Umbilical cord (tissue), 2 donors: ENCODE results near the gene ARNT2. TPM values are rescaled to one million over a fixed set of nuclear protein-coding genes. Genes with fewer than 3 reads are reported as not detected.

Experiments
- DNase-seq: peaks from one replicate; pipeline ENCODE4 v3.0.0-alpha.2; 2015; ENCODE audit warnings: low spot score
- total RNA-seq: library from RNA; depleted of rRNA; stranded (reverse); fragments of >200 nt; gene quantifications from one replicate; pipeline ENCODE4 v1.2.3, GENCODE V29; 2014; ENCODE audit warnings: low replicate concordance; ENCODE audit not compliant: insufficient read depth

The ARNT2 gene
- total RNA-seq, 1 donor from 2014 or later: 5.3 TPM

GRCh38 chr15:80556694-80557367 lies 152.6 kb downstream of the ARNT2 start:
- no peak for DNase-seq

- no peak for DNase-seq
Measured at GRCh38 chr15:80557441-80558234, 153.5 kb downstream of the ARNT2 start.

GRCh38 chr15:80558631-80559319 lies 154.6 kb downstream of the ARNT2 start:
- DNase-seq: no peak

- no peak for DNase-seq
Measured at GRCh38 chr15:80559320-80559693, 155.1 kb downstream of the ARNT2 start.

- no peak for DNase-seq
Measured at GRCh38 chr15:80559761-80560160, 155.6 kb downstream of the ARNT2 start.

GRCh38 chr15:80560601-80561400 lies 156.6 kb downstream of the ARNT2 start:
- DNase-seq: no peak

- no peak for DNase-seq
Measured at GRCh38 chr15:80561500-80561899, 157.3 kb downstream of the ARNT2 start.

- no peak for DNase-seq
Measured at GRCh38 chr15:80562033-80562432, 157.9 kb downstream of the ARNT2 start.

GRCh38 chr15:80562846-80563245 lies 158.7 kb downstream of the ARNT2 start:
- no peak for DNase-seq

GRCh38 chr15:80563372-80563997 lies 159.3 kb downstream of the ARNT2 start:
- no peak for DNase-seq

- DNase-seq: no peak
Measured at GRCh38 chr15:80564056-80564455, 159.9 kb downstream of the ARNT2 start.

- DNase-seq: no peak
Measured at GRCh38 chr15:80565398-80565797, 161.2 kb downstream of the ARNT2 start.

- DNase-seq: no peak
Measured at GRCh38 chr15:80565988-80566387, 161.8 kb downstream of the ARNT2 start.

GRCh38 chr15:80567721-80568157 lies 163.6 kb downstream of the ARNT2 start:
- peak; percentile 77 for DNase-seq

- no peak for DNase-seq
Measured at GRCh38 chr15:80568298-80568697, 164.1 kb downstream of the ARNT2 start.

- DNase-seq: no peak
Measured at GRCh38 chr15:80568876-80569605, 164.9 kb downstream of the ARNT2 start.

GRCh38 chr15:80569656-80570055 lies 165.5 kb downstream of the ARNT2 start:
- DNase-seq: no peak

- no peak for DNase-seq
Measured at GRCh38 chr15:80570553-80570952, 166.4 kb downstream of the ARNT2 start.

GRCh38 chr15:80572337-80572736 lies 168.2 kb downstream of the ARNT2 start:
- DNase-seq: no peak

- no peak for DNase-seq
Measured at GRCh38 chr15:80573606-80574005, 169.4 kb downstream of the ARNT2 start.

GRCh38 chr15:80574590-80574989 lies 170.4 kb downstream of the ARNT2 start:
- no peak for DNase-seq
